Immature natural killer cell (primary cell): ENCODE measurements around the gene CPNE5. TPM values are rescaled to one million over a fixed set of nuclear protein-coding genes. Genes with fewer than 3 reads are reported as not detected.

ENCODE experiments used
- DNase-seq, 3 donors: peaks; one replicate each; pipeline ENCODE4 v3.0.0; 2022; ENCODE audit warnings: mixed read lengths in 1 of 3
- H3K27ac Mint-ChIP-seq, 6 donors: one replicate each; pipeline ENCODE4 v1.8.0; 2020; ENCODE audit warnings: mixed read lengths in 6 of 6, mild to moderate bottlenecking in 5 of 6, inconsistent platforms in 4 of 6, moderate library complexity in 3 of 6
- H3K27me3 Mint-ChIP-seq, 3 donors: one replicate each; pipeline ENCODE4 v1.8.0; 2020 to 2021; ENCODE audit warnings: low read depth in 3 of 3, mild to moderate bottlenecking in 3 of 3, mixed read lengths in 3 of 3, moderate library complexity in 3 of 3, inconsistent platforms in 1 of 3
- H3K36me3 Mint-ChIP-seq, 3 donors: one replicate each; pipeline ENCODE4 v1.8.0; 2020; ENCODE audit warnings: mixed read lengths in 3 of 3, inconsistent platforms in 2 of 3, mild to moderate bottlenecking in 2 of 3
- H3K4me1 Mint-ChIP-seq, 2 donors: one replicate each; pipeline ENCODE4 v1.8.0; 2020; ENCODE audit warnings: inconsistent platforms in 2 of 2, mild to moderate bottlenecking in 2 of 2, mixed read lengths in 2 of 2, moderate library complexity in 1 of 2
- H3K4me3 Mint-ChIP-seq, 5 donors: one replicate each; pipeline ENCODE4 v1.8.0; 2020; ENCODE audit warnings: mild to moderate bottlenecking in 5 of 5, mixed read lengths in 5 of 5, inconsistent platforms in 3 of 5, moderate library complexity in 3 of 5
- H3K9me3 Mint-ChIP-seq, 6 donors: one replicate each; pipeline ENCODE4 v1.8.0; 2020; ENCODE audit warnings: mild to moderate bottlenecking in 6 of 6, mixed read lengths in 6 of 6, inconsistent platforms in 4 of 6, moderate library complexity in 3 of 6
- polyA plus RNA-seq, 3 donors: library from polyadenylated mRNA; unstranded; fragments of 300-500 nt; fragmentation: Illumina TruSeq; gene quantifications; one replicate each; pipeline ENCODE4 v1.2.3, GENCODE V29; 2021

CPNE5 gene
- polyA plus RNA-seq, 3 donors from 2014 or later, result 0.29 to 0.52 (median 0.49) TPM

DNA sequence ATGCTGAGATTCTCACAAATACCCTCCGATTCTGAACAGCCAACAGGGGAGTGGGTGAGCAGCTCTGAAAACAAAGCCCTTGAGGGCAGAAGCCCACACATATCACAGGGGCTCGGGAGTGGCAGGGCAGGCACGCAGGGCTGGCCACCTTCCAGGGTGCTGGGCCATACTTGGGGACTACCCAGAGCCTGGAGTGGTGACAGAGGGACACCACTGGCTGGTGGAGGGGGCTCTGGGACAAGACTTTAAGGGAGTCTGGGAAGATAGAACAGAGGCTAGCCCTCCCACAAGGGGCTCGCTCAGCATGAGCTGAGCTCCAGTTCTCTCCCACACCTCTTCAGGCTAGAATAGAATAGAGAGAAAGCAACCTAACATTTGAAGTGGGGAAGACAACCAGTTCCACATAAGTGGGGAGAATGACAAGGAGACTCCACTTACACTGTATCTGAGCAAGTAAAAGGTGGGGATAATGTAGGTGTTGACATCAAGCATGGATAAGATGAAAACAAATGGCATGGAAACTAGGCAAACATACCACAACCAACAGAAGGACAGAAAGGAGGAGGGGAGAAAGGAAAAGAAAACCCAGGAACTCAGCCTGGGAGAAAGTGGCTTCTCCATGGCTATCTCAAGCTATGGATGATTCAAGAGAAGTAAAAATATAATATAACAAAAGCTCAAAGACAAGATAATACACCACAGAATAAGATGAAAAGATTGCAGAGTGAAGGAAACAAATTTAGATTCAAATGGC is 28.4 kb upstream of the CPNE5 start:
- H3K27ac Mint-ChIP-seq, result peak overlapping the region in 1 of 6 donors; percentile 15
- peaks cover 10 to 41% (median 25%) of the 10 kb centered on the region in 3 donors for H3K36me3 Mint-ChIP-seq
- DNase-seq, result no peak
- no peak overlapping the region for H3K4me3 Mint-ChIP-seq
- peaks cover 5 to 21% of the 10 kb centered on the region in 2 donors for H3K4me1 Mint-ChIP-seq
- no peaks in the 10 kb centered on the region for H3K9me3 Mint-ChIP-seq
- H3K27me3 Mint-ChIP-seq, result peaks cover 0 to 2% (median 1%) of the 10 kb centered on the region in 3 donors

DNA sequence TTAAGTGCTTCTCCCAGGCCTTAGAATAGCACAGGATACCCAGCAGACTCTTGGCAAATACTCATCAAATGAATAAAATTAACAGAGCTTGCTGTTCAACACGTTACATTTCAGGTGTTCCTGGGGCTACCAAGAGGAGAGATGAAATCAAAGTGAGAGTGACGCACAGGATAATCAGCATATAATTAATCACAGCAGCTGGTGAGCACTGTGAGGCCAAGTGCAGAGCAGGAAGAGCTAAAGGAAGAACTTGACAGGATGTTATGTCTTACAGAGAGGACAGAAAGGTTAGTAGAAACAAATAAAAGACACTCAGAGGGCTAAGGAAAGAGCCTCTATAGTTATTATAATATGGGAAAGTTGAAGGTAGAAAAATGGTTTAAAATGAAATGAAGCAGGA is 26.6 kb upstream of the CPNE5 start:
- H3K27me3 Mint-ChIP-seq, result peaks cover 0 to 2% (median 1%) of the 10 kb centered on the region in 3 donors
- peaks cover 5 to 21% of the 10 kb centered on the region in 2 donors for H3K4me1 Mint-ChIP-seq
- peaks cover 12 to 45% (median 22%) of the 10 kb centered on the region in 3 donors for H3K36me3 Mint-ChIP-seq
- no peak overlapping the region for H3K27ac Mint-ChIP-seq
- H3K9me3 Mint-ChIP-seq, result no peaks in the 10 kb centered on the region
- no peak overlapping the region for H3K4me3 Mint-ChIP-seq
- DNase-seq, result no peak

DNA sequence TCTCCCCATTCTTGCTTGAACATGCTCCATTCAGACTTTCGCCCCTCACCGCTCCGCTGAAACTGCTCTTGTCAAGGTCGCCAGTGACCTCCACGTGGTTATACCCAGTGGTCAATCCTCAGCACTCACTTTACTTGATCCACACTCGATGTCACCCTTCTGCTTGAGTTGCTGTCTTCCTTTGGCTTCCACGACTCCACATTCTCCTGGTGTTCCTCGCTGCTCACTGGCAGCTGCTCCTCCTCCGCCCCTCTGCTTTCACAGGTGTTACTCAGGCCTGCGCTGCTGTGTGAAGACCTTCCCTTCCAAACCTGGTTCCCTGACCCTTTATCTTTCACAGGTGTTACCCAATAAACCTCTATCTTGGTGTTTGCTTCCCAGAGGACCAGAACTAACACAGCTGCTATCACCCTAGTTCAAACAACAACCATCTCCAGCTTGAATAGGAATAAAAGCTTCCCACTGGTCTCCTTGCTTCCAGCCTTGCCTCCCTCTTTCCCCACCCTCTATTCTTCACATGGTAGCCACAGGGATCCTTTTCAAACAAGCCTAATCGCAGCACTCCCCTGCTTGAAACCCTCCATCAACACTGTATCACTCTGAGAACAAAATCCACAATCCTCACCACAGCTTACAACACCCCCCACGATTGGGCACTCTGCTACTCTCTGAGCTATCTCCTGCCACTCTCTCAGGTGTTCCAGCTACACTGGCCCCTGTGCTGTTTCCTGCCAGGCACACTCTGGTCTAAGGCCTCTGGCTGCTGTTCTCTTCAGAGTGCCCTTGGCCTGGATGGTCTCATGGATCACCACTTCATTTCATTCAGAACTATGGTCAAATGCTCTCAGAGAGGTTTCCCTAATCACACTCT is 24.7 kb upstream of the CPNE5 start:
- no peak for DNase-seq
- Mint-ChIP-seq H3K36me3 (peaks cover 13 to 35% (median 27%) of the 10 kb centered on the region in 3 donors), H3K4me1 (peaks cover 4 to 21% of the 10 kb centered on the region in 2 donors), H3K27me3 (peaks cover 0 to 2% (median 1%) of the 10 kb centered on the region in 3 donors), H3K4me3 (no peak overlapping the region), H3K9me3 (no peaks in the 10 kb centered on the region), H3K27ac (peak overlapping the region in 3 of 6 donors; percentile 15 to 28 (median 16))

DNA sequence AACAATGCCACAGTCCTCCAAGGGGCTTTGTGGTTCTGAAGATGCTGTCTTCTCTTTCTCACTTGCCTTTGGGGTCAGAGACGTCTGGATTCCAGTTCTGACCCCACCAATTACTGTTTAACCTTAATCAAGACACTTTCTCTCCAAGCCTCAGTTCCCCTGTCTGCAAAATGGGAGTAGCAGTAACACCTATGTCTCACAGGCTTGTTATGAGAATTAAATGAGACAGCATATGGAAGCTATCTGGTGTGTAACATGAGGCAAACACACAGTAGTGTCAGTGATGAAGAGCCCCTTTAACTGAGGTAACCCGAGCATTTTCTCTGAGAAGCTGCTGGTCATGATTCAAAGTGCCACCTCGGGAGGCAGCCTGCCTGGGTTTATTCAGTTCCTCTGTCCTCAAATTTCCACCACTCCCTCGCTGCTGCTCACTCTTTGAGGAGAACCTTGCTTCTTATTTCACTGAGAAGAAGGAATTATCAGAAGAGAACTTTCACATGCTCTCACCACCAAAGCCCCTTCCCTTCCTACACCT is 23.7 kb upstream of the CPNE5 start:
- Mint-ChIP-seq H3K27ac (peak overlapping the region in 1 of 6 donors; percentile 28), H3K9me3 (no peaks in the 10 kb centered on the region), H3K4me3 (no peak overlapping the region), H3K27me3 (peaks cover 0 to 2% (median 1%) of the 10 kb centered on the region in 3 donors), H3K36me3 (peaks cover 9 to 33% (median 23%) of the 10 kb centered on the region in 3 donors), H3K4me1 (peaks cover 2 to 16% of the 10 kb centered on the region in 2 donors)
- DNase-seq, result no peak

DNA sequence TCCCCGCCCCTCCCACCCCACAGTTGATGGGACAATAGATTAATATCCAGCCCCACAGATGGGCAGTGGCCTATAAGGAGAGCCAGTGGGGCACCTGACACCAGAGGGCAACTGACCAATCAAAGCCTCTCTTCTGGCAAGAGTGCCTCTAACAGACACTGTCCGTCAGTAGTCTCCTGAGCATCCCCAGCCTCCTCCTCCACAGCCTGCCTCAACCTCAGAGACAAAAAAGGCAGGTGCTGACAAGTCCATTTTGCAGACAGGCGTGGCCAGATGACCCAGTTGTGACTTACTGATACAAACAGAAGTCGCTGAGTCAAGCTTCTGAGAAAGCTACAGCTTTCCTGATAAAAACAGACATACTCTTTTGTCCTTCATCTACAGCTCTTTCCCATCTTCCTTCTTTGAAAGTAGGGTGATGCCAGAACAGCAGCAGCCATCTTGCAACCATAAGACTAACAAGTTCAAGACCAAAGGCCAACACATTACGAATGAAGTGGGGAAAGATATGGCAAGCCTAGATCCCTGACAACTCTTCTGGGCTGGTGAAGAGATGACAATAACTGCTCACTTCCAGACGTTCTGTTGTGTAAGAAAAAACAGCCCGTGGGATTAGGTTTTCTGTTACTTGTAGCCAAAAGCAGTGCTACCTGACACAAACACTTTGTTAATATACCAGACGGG is 23.1 kb upstream of the CPNE5 start:
- H3K27ac Mint-ChIP-seq, result no peak overlapping the region
- H3K36me3 Mint-ChIP-seq, result peaks cover 9 to 27% (median 16%) of the 10 kb centered on the region in 3 donors

DNA sequence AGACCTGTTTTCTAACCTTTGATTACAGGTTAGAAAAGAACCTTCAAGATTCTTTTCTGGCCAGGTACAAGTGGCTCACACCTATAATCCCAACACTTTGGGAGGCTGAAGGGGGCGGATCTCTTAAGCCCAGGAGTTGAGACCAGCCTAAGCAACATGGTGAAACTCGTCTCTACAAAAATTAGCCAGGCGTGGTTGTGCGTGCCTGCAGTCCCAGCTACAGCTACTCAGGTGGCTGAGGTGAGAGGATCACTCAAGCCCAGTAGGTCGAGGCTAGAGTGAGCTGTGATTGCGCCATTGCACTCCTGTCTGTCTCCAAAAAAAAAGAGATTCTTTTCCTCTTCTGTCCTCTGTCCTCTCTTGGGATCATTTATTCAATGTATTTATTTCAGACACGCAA is 20.9 kb upstream of the CPNE5 start:
- no peak overlapping the region for H3K4me3 Mint-ChIP-seq
- H3K27me3 Mint-ChIP-seq, result peaks cover 0 to 2% (median 1%) of the 10 kb centered on the region in 3 donors
- H3K4me1 Mint-ChIP-seq, result peaks cover 0 to 2% of the 10 kb centered on the region in 2 donors
- no peak for DNase-seq
- no peaks in the 10 kb centered on the region for H3K9me3 Mint-ChIP-seq
- no peak overlapping the region for H3K27ac Mint-ChIP-seq
- H3K36me3 Mint-ChIP-seq, result peaks cover 9 to 33% (median 29%) of the 10 kb centered on the region in 3 donors

More for the DNA sequence above, 23.1 kb upstream of the CPNE5 start:
- Mint-ChIP-seq H3K4me1 (peaks cover 2 to 11% of the 10 kb centered on the region in 2 donors), H3K27me3 (peaks cover 0 to 2% (median 1%) of the 10 kb centered on the region in 3 donors), H3K9me3 (no peaks in the 10 kb centered on the region), H3K4me3 (no peak overlapping the region)
- no peak for DNase-seq

DNA sequence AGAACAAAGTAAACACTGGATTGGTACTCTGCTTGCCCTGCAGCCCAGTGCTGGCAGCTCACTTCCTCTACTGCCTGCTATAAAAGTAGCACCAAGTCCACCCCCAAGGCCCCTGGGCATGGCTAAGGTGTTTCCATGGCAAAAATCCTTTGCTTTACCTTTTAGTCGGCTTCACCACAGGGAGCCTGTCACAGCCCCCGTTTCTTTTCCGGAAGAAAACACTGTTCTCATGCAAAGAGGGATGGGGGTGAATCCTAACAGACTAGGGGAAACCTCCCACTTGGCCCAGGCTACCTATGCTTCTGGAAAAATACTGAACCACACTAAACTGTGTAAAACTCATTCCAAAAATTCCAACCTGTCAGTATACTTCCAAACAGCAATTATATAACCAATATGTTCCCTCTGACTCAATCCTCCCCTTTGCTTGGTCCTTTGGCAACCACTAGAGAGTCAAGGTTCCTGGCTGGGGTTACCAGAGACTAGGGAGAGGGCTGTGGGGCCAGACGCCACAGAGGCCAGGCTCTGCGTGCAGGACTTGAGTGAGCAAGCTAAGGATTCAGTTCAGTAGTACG is 19.2 kb upstream of the CPNE5 start:
- H3K27me3 Mint-ChIP-seq, result peaks cover 0 to 1% (median 0%) of the 10 kb centered on the region in 3 donors
- peaks cover 16 to 44% (median 41%) of the 10 kb centered on the region in 3 donors for H3K36me3 Mint-ChIP-seq
- peaks cover 0 to 2% of the 10 kb centered on the region in 2 donors for H3K4me1 Mint-ChIP-seq
- no peak overlapping the region for H3K4me3 Mint-ChIP-seq
- no peak for DNase-seq
- H3K27ac Mint-ChIP-seq, result peak overlapping the region in 1 of 6 donors; percentile 34
- no peaks in the 10 kb centered on the region for H3K9me3 Mint-ChIP-seq

DNA sequence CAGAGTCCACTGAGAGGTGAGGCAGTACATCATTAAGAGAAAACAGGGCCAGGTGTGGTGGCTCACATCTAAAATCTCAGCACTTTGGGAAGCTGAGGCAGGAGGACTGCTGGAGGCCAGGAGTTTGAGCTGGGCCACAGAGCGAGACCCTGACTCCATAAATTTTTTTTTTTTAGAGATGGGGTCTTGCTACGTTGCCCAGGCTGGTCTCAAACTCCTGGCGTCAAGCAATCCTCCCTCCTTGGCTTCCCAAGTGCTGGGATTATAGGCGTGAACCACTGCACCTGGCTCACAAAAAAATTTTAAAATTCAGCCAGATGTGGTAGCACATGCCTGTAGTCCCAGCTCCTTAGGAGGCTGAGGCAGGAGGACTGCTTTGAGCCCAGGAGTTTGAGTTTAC is 18.1 kb upstream of the CPNE5 start:
- Mint-ChIP-seq H3K27ac (no peak overlapping the region), H3K4me3 (no peak overlapping the region), H3K4me1 (peaks cover 0 to 2% of the 10 kb centered on the region in 2 donors), H3K27me3 (peaks cover 0 to 1% (median 0%) of the 10 kb centered on the region in 3 donors), H3K9me3 (peaks cover 0 to 1% (median 0%) of the 10 kb centered on the region in 6 donors), H3K36me3 (peaks cover 20 to 48% (median 44%) of the 10 kb centered on the region in 3 donors)
- DNase-seq, result no peak

DNA sequence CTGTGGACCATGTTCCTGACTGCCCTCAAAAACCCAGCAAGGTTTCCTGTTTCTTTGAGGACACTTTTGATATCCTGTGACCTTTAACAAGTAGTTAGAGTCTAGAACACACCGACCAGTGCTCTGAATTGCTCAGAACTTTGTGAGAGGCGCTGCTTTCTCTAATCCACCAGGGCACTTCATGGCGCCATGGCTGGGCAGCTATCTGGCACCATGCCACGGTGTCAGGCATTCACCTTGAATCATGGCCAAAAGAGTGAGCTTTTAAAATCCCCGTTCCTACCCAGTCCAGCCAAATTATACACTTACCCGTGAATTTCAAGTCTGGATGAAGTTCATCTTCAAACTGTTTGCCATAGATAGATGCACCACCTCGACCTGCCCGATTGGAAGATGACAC is 17.0 kb upstream of the CPNE5 start:
- DNase-seq, result no peak
- Mint-ChIP-seq H3K9me3 (peaks cover 0 to 3% (median under 1%) of the 10 kb centered on the region in 6 donors), H3K4me3 (no peak overlapping the region), H3K27me3 (peaks cover 0 to 1% (median 0%) of the 10 kb centered on the region in 3 donors), H3K27ac (peak overlapping the region in 1 of 6 donors; percentile 21), H3K36me3 (peaks cover 23 to 51% (median 51%) of the 10 kb centered on the region in 3 donors), H3K4me1 (peaks cover 0 to 2% of the 10 kb centered on the region in 2 donors)

DNA sequence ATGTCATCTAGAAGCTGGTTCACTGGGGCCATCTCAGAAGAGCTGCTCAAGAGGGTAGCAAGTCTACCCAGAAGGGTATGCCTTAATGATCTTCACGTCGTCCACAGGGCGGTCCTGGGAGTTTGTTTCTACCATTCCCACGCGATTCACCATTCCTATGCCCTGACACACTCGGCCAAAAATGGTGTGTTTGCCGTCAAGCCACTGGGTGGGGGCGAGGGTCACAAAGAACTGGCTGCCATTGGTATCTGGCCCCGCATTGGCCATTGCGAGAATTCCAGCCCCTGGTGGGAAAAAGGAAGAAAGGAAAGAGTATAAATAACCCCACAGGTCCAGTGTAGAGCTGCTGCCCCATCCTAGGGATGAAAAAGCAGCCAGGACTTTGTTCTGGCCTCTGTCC is 16.5 kb upstream of the CPNE5 start:
- H3K4me1 Mint-ChIP-seq, result no peaks in the 10 kb centered on the region
- DNase-seq, result no peak
- no peak overlapping the region for H3K4me3 Mint-ChIP-seq
- H3K36me3 Mint-ChIP-seq, result peaks cover 26 to 56% (median 52%) of the 10 kb centered on the region in 3 donors
- peaks cover 3 to 8% (median 4%) of the 10 kb centered on the region in 6 donors for H3K9me3 Mint-ChIP-seq
- H3K27me3 Mint-ChIP-seq, result peaks cover 1 to 3% (median 2%) of the 10 kb centered on the region in 3 donors
- H3K27ac Mint-ChIP-seq, result no peak overlapping the region

DNA sequence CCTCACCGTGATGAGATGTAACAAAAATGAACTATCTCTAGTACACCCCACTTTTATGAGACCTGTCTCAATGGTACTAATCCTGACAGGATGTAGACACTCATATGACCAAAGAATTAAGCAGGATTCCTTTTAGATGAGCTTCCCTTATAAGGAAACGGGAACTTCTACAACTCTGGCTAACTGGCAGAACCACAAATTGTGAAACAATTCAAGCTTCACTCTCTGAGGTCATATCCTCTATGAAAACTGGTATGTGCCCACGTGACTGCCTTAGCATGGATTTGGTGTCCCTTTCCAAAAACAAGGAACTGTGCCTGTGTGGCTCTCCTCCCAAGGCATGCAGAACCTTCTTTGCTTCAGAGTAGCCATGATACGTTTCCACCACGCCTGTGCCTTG is 14.1 kb upstream of the CPNE5 start:
- Mint-ChIP-seq H3K27me3 (peaks cover 2 to 8% (median 4%) of the 10 kb centered on the region in 3 donors), H3K4me3 (no peak overlapping the region), H3K36me3 (peaks cover 32 to 65% (median 61%) of the 10 kb centered on the region in 3 donors), H3K4me1 (no peaks in the 10 kb centered on the region), H3K27ac (peak overlapping the region in 1 of 6 donors; percentile 5), H3K9me3 (peaks cover 7 to 18% (median 15%) of the 10 kb centered on the region in 6 donors)
- no peak for DNase-seq

DNA sequence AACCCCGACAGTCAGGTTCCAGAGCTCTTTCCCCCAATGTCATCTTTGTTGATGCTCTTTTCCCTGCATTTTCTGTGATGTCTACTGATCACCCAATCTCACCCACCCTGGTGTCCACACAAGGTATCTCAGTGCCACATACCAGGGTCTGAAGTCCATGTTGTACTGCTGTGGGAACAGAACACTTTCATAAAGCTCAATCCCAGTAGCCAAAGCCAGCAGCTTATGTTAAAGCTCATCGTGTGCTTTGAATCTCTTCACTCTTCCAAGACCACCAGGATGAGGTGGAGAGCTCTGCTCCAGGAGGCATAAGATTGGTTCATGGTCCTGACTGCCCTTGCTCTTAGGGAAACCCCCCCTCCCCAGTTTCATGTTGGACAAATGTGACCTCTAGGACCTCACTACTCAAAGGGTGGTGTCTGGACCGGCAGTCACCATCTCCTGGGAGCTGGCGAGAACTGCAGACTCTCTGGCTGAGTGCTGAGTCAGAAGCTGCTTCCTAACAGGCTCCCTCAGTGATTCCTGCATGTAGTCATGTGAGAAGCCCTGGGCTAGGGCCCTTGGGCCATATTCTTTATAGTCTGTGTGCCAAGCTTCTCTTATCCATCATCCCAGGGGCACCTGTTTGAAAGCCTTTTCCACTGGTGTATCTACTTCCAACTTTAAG is 13.4 kb upstream of the CPNE5 start:
- Mint-ChIP-seq H3K27ac (no peak overlapping the region), H3K9me3 (peaks cover 7 to 18% (median 15%) of the 10 kb centered on the region in 6 donors), H3K36me3 (peaks cover 32 to 65% (median 61%) of the 10 kb centered on the region in 3 donors), H3K27me3 (peaks cover 3 to 8% (median 4%) of the 10 kb centered on the region in 3 donors), H3K4me1 (no peaks in the 10 kb centered on the region), H3K4me3 (no peak overlapping the region)
- no peak for DNase-seq
